K562 treated with DMSO at 1 percent for 4 hours (cell line): ENCODE measurements around the gene IFT122. TPM values are rescaled to one million over a fixed set of nuclear protein-coding genes. Genes with fewer than 3 reads are reported as not detected.

Source experiments
- total RNA-seq: library from RNA; unstranded; fragments of 300-600 nt; gene quantifications from 2 replicates; pipeline ENCODE4 v1.2.3, GENCODE V29; 2022; ENCODE audit not compliant: insufficient read depth

Gene IFT122, protein sequence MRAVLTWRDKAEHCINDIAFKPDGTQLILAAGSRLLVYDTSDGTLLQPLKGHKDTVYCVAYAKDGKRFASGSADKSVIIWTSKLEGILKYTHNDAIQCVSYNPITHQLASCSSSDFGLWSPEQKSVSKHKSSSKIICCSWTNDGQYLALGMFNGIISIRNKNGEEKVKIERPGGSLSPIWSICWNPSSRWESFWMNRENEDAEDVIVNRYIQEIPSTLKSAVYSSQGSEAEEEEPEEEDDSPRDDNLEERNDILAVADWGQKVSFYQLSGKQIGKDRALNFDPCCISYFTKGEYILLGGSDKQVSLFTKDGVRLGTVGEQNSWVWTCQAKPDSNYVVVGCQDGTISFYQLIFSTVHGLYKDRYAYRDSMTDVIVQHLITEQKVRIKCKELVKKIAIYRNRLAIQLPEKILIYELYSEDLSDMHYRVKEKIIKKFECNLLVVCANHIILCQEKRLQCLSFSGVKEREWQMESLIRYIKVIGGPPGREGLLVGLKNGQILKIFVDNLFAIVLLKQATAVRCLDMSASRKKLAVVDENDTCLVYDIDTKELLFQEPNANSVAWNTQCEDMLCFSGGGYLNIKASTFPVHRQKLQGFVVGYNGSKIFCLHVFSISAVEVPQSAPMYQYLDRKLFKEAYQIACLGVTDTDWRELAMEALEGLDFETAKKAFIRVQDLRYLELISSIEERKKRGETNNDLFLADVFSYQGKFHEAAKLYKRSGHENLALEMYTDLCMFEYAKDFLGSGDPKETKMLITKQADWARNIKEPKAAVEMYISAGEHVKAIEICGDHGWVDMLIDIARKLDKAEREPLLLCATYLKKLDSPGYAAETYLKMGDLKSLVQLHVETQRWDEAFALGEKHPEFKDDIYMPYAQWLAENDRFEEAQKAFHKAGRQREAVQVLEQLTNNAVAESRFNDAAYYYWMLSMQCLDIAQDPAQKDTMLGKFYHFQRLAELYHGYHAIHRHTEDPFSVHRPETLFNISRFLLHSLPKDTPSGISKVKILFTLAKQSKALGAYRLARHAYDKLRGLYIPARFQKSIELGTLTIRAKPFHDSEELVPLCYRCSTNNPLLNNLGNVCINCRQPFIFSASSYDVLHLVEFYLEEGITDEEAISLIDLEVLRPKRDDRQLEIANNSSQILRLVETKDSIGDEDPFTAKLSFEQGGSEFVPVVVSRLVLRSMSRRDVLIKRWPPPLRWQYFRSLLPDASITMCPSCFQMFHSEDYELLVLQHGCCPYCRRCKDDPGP
- 7.4 and 15.3 TPM in 2 replicates for total RNA-seq

GRCh38 chr3:129439817-129440617 lies at the start of gene IFT122, which contains the start of gene MBD4:
Gene IFT122, plus strand, starts transcription at chr3:129440224. Its CDS starts 107 bp downstream, at chr3:129440331.
Gene MBD4, minus strand, starts transcription at chr3:129439948. Its CDS starts 115 bp downstream, at chr3:129439833.

DNA sequence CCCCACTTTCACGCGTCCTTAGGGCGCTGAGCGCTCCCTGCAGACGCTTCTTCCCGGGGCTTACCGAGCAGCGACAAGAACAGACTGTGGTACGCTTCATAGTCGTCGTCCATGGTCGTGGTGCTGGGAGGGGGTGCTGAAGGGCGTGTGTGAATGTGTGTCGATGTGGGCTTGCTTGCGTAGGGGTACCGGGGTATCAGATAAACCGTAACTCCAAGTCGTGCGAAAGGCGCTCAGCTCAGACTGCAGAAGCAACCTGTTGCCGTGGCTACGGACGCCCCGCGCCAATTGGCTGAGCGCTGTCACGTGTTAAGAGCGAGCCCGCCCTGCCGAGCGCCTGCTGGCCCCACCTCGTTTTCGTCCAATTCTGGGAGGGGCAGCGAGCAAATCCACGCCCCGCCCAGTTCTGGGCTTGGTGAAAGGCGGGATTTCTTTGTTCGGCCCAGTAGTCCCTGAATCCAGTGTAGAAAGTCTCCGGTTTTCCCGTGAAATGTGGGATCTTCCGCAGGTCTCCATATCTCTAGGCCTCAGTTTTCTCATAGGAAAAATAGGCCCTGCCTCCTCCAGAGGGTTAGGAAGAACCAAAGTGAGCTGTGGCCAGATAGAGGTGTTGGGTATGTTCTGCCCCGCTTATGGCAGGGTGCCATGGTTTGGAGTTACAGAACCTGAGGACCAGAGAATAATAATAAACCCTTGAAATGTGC lies 11.5 kb upstream of the IFT122 start, which contains the start of gene EFCAB12:
Gene EFCAB12 (minus strand): TSS at position 261 of the 704 bp plus-strand sequence. CDS start 148 bp downstream, at position 113.

DNA sequence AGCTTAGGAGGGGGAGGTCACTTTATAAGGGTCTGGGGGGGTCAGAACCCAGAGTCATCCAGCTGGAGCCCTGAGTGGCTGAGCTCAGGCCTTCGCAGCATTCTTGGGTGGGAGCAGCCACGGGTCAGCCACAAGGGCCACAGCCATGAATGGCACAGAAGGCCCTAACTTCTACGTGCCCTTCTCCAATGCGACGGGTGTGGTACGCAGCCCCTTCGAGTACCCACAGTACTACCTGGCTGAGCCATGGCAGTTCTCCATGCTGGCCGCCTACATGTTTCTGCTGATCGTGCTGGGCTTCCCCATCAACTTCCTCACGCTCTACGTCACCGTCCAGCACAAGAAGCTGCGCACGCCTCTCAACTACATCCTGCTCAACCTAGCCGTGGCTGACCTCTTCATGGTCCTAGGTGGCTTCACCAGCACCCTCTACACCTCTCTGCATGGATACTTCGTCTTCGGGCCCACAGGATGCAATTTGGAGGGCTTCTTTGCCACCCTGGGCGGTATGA lies 88.6 kb downstream of the IFT122 start, which contains the start of gene RHO:
Gene RHO (plus strand): TSS at position 51 of the 512 bp plus-strand sequence. CDS start 95 bp downstream, at position 146.

DNA sequence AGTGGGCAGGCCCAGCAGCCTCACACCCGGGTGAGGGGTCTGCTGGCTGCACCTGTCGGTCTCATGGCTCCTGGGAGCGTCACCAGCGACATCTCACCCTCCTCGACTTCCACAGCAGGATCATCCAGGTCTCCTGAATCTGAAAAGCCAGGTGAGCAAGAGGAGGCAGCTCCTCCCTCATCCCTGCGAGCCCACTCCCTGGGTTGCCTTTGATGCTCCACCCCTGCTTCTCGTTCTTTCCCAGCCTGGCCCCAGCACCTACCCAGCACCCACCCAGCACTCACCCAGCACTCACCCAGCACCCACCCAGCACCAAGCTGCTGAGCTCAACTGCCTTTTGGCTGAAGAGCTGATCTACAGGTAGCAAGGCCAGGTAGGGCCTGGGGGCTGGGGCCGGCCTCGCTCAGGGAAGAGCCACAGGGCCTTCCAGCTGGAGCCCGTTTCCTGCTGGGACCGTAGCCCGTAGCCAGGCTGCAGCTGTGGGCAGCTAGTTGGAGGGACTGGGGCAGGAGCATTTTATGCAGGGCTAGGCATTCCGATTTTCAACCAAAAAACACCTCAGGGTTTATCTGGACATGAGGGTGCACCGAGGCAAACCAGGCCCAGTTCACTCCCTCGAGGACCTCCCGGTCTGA lies 103.2 kb downstream of the IFT122 start, which contains the start of gene H1-8:
Gene H1-8 (plus strand): TSS at position 20 of the 635 bp plus-strand sequence. CDS start 44 bp downstream, at position 64.

Other genes with a start within 250 kb of the IFT122 start
- 111 and 124 TPM in 2 replicates for gene COPG1, start 190.6 kb upstream of the IFT122 start, total RNA-seq
- 32.9 and 40.3 TPM in 2 replicates for gene HMCES, start 161.4 kb upstream of the IFT122 start, total RNA-seq
- 2.3 TPM in 2 replicates for gene EFCAB12, start 11.6 kb upstream of the IFT122 start, total RNA-seq
- gene MBD4, start 276 bp upstream of the IFT122 start, total RNA-seq, result 24.0 and 37.6 TPM in 2 replicates
- gene RHO, start 88.4 kb downstream of the IFT122 start, total RNA-seq, result not detected in 2 replicates
- not detected in 2 replicates for gene H1-8, start 103.0 kb downstream of the IFT122 start, total RNA-seq
- 14.4 and 24.7 TPM in 2 replicates for gene PLXND1, start 166.5 kb downstream of the IFT122 start, total RNA-seq